ACC112 (cell line): ENCODE results near the gene SNX14.

Experiments
- H2AFZ ChIP-seq: fragments of 200-600 bp; sonication (generic); one replicate; pipeline ENCODE4 v1.6.0; 2017; ENCODE audit warnings: antibody characterized with exemption, low read length; ENCODE audit not compliant: unreplicated experiment
- H3K27ac ChIP-seq: fragments of 200-600 bp; sonication (generic); 2 replicates; pipeline ENCODE4 v1.5.1; 2014; ENCODE audit warnings: low read depth, mild to moderate bottlenecking, antibody characterized with exemption, low read length, moderate library complexity
- H3K27me3 ChIP-seq: fragments of 200-600 bp; sonication (generic); 2 replicates; pipeline ENCODE4 v1.6.1; 2014; ENCODE audit warnings: mild to moderate bottlenecking, antibody characterized with exemption, low read length, moderate library complexity, mixed read lengths; ENCODE audit not compliant: insufficient read depth
- H3K36me3 ChIP-seq: fragments of 200-600 bp; sonication (generic); 2 replicates; pipeline ENCODE4 v1.6.1; 2016; ENCODE audit warnings: mild to moderate bottlenecking, antibody characterized with exemption, low read length, moderate library complexity, mixed read lengths; ENCODE audit not compliant: insufficient read depth
- H3K4me1 ChIP-seq: fragments of 200-600 bp; sonication (generic); one replicate; pipeline ENCODE4 v1.6.1; 2016; ENCODE audit warnings: low read length, mixed read lengths; ENCODE audit not compliant: insufficient read depth, unreplicated experiment, control insufficient read depth
- H3K4me3 ChIP-seq: fragments of 200-600 bp; sonication (generic); 2 replicates; pipeline ENCODE4 v1.5.1; 2014; ENCODE audit warnings: mild to moderate bottlenecking, low read depth, low read length
- H3K79me2 ChIP-seq: fragments of 200-600 bp; sonication (generic); one replicate; pipeline ENCODE4 v1.6.0; 2016; ENCODE audit warnings: low read length; ENCODE audit not compliant: control insufficient read depth, unreplicated experiment, insufficient read depth

The SNX14 gene

GRCh38 chr6:85482206-85482904, 111.3 kb downstream of the SNX14 start:
- no peaks in the 10 kb centered on the region for H3K27me3 ChIP-seq
- H3K27ac ChIP-seq: peak overlapping the region; percentile 84
- peaks cover 39% of the 10 kb centered on the region; the same call in 1 of the 2 replicates for H3K36me3 ChIP-seq
- peaks cover 19% of the 10 kb centered on the region for H3K4me1 ChIP-seq
- 0 out of 2 replicates have a peak overlapping the region, but pooled peaks have one; percentile 7 for H3K4me3 ChIP-seq
- peak overlapping the region; percentile 40 for H2AFZ ChIP-seq
- H3K79me2 ChIP-seq: peaks cover 3% of the 10 kb centered on the region

- peak overlapping the region; percentile 4; the same call in 1 of the 2 replicates for H3K27ac ChIP-seq
- no peaks in the 10 kb centered on the region for H3K27me3 ChIP-seq
- no peak overlapping the region for H3K4me3 ChIP-seq
- no peak overlapping the region for H2AFZ ChIP-seq
- H3K36me3 ChIP-seq: peaks cover 49% of the 10 kb centered on the region
- H3K4me1 ChIP-seq: peaks cover 19% of the 10 kb centered on the region
- peaks cover 6% of the 10 kb centered on the region for H3K79me2 ChIP-seq
These were observed 114.5 kb downstream of the SNX14 start for GRCh38 chr6:85479208-85479607.

DNA sequence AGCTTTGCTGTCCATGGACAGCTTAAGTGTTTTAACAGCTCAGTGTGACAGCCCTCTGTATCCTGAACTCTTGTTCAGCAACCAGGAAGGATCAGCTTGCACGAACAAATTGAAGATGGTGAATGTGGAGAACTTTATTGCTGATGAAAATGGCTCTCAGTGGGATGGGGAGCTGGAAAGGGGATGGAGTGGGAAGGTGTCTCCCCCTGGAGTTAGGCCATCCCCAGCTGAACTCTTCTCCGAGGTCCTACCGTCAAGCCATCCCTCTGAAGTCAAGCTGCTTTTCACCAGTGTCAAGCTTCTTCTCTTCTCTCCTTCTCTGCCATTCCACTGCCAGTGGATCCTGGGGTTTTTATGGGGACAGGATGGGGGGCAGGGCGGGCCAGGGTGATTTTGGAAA, 117.1 kb downstream of the SNX14 start:
- H3K36me3 ChIP-seq: peaks cover 67% of the 10 kb centered on the region
- H3K79me2 ChIP-seq: peaks cover 20% of the 10 kb centered on the region
- H3K27me3 ChIP-seq: no peaks in the 10 kb centered on the region
- H2AFZ ChIP-seq: no peak overlapping the region
- H3K4me1 ChIP-seq: peaks cover 27% of the 10 kb centered on the region
- no peak overlapping the region for H3K4me3 ChIP-seq
- no peak overlapping the region for H3K27ac ChIP-seq

- H3K27me3 ChIP-seq: no peaks in the 10 kb centered on the region
- peaks cover 37% of the 10 kb centered on the region for H3K79me2 ChIP-seq
- H3K4me1 ChIP-seq: peaks cover 37% of the 10 kb centered on the region
- peak overlapping the region; percentile 42; the same call in 1 of the 2 replicates for H3K27ac ChIP-seq
- H3K4me3 ChIP-seq: no peak overlapping the region
- H2AFZ ChIP-seq: no peak overlapping the region
- peaks cover 66% of the 10 kb centered on the region for H3K36me3 ChIP-seq
These were observed 119.9 kb downstream of the SNX14 start for GRCh38 chr6:85473748-85474147.

- no peak overlapping the region for H3K4me3 ChIP-seq
- no peaks in the 10 kb centered on the region for H3K27me3 ChIP-seq
- peaks cover 40% of the 10 kb centered on the region for H3K79me2 ChIP-seq
- no peak overlapping the region for H2AFZ ChIP-seq
- H3K4me1 ChIP-seq: peaks cover 47% of the 10 kb centered on the region
- peak overlapping the region; percentile 42 for H3K27ac ChIP-seq
- H3K36me3 ChIP-seq: peaks cover 64% of the 10 kb centered on the region
These were observed 120.9 kb downstream of the SNX14 start for GRCh38 chr6:85472744-85473143.

DNA sequence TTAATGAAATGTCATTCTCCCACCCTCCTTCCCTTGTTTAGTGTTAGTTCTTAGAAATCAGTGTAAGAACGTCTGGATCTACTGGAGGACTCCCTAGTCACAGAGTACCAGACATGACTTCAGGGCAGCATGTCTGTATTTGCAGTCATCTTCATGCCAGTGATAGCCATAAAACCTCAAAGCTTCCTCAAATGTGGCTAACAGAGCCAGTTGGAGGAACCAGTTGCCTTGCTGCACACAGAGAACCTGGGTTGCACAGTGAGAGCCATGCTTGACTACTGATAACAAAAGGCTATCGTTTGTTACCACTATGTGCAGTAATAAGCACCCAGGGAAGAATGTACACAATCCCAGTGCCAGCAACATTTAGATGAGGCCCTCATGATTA, 123.6 kb downstream of the SNX14 start:
- peaks cover 72% of the 10 kb centered on the region for H3K4me1 ChIP-seq
- H3K4me3 ChIP-seq: no peak overlapping the region
- peaks cover 61% of the 10 kb centered on the region for H3K36me3 ChIP-seq
- peak overlapping the region; percentile 100; the same call in 1 of the 2 replicates for H3K27ac ChIP-seq
- no peak overlapping the region for H2AFZ ChIP-seq
- no peaks in the 10 kb centered on the region for H3K27me3 ChIP-seq
- peaks cover 64% of the 10 kb centered on the region for H3K79me2 ChIP-seq

- Histone ChIP-seq H3K79me2 (peaks cover 66% of the 10 kb centered on the region), H2AFZ (no peak overlapping the region)
These were observed 124.2 kb downstream of the SNX14 start for GRCh38 chr6:85469276-85470022.

DNA sequence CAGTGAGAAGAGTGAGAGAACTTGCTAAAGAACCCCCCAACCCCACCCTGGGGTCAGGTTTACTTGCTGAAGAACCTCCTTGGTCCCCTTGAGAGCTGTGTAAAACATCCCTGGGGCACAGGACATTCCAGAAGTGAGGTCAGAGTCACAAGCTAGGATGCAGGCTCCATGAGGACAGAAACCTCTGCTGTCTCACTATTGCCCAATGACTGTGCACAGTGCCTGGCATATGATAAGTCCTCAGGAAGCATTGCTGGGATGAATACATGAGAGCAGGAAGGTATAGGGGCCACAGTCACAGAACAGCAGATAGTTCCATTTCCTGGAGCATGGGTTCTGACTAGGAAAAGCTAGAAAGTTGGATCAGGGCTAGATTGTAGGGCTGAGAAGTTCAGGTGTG, 125.3 kb downstream of the SNX14 start:
- Histone ChIP-seq H3K36me3 (peaks cover 45% of the 10 kb centered on the region), H3K79me2 (peaks cover 64% of the 10 kb centered on the region), H3K4me3 (no peak overlapping the region), H3K27ac (peak overlapping the region; percentile 100), H3K27me3 (no peaks in the 10 kb centered on the region), H3K4me1 (peaks cover 78% of the 10 kb centered on the region), H2AFZ (no peak overlapping the region)

More at GRCh38 chr6:85469276-85470022, 124.2 kb downstream of the SNX14 start:
- H3K27ac ChIP-seq: peak overlapping the region; percentile 100
- H3K4me1 ChIP-seq: peaks cover 77% of the 10 kb centered on the region
- H3K4me3 ChIP-seq: no peak overlapping the region
- no peaks in the 10 kb centered on the region for H3K27me3 ChIP-seq
- peaks cover 56% of the 10 kb centered on the region for H3K36me3 ChIP-seq

DNA sequence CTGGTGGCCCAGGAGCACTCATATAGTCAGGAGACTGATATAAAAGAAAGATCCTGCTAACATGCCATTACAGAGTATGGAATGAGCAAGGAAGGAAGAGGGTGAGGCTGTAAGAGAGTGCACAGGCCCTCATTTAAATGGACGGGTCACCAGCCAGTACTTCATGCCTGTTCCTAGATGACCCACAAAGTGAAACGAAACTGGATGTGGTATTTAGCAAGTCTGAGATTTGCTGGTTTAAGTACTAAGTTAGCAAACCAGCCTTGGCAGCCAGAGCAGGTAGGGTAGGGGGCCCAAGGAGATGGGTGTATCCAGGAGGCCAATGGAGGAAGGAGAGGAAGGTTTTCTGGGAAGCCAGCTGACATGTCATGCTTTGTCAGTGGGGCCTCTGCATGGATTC, 127.9 kb downstream of the SNX14 start:
- no peak overlapping the region for H2AFZ ChIP-seq
- peaks cover 88% of the 10 kb centered on the region for H3K4me1 ChIP-seq
- no peaks in the 10 kb centered on the region for H3K27me3 ChIP-seq
- H3K79me2 ChIP-seq: peaks cover 75% of the 10 kb centered on the region
- no peak overlapping the region for H3K4me3 ChIP-seq
- peak overlapping the region; percentile 100 for H3K27ac ChIP-seq
- H3K36me3 ChIP-seq: peaks cover 28% of the 10 kb centered on the region

- Histone ChIP-seq H3K4me1 (peaks cover 94% of the 10 kb centered on the region), H3K79me2 (peaks cover 75% of the 10 kb centered on the region), H3K36me3 (peaks cover 28% of the 10 kb centered on the region), H3K27me3 (no peaks in the 10 kb centered on the region), H3K4me3 (peak overlapping the region; percentile 69), H3K27ac (peak overlapping the region; percentile 100), H2AFZ (no peak overlapping the region)
These were observed 128.9 kb downstream of the SNX14 start for GRCh38 chr6:85464722-85465150.
